ENCODE data around the gene FKRP. TPM values are rescaled to one million over a fixed set of nuclear protein-coding genes. Genes with fewer than 3 reads are reported as not detected.

FKRP gene
- total RNA-seq, 1 experiment from 2014 or later, result 19.4 TPM

DNA sequence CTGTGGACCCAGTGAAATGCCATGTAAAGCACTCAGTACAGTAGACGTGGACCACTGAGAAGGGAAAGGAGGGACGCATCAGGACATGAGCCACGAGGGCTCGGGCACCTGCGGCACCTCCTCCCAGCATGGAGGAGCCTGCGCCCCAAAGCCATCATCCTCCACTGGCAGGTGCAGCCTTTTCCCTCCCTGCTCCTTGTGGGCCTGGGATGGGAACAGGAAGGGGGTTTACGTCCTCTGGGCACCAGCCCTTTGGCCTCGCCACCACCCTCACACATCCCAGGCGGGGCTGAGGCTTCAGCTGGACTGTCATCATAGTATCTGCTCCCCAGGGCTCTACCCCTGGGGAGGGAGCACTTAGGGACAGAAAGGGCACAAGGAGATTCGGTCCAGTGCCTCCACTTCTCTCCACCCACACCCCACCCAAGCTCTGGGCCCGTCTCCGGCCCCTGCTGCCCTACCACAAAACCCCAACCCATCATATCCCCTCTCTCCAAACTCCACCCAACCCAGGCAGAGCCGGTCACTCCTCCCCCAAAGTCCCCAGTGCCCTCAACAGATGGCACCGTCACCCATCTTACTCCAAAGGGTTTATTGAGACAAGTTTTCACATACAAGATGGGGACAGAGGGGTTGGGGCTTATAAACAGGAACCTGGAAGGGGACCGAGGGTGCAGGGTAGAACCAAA, 26.8 kb upstream of the FKRP start:
- no peak overlapping the region for H3K9ac ChIP-seq (ENCODE audit: low read length)

More for the DNA sequence above, 26.8 kb upstream of the FKRP start:
- ATAC-seq (no peak), DNase-seq (ENCODE audit: low read depth, low spot score) (no peak)
- H4K20me1 ChIP-seq (ENCODE audit: insufficient read depth), result no peaks in the 10 kb centered on the region
- no peaks in the 10 kb centered on the region for H3K27me3 ChIP-seq (ENCODE audit: insufficient read depth, low read length)
- intact Hi-C loops (cut with micrococcal nuclease), result no loop called here
- no peak overlapping the region for H3K4me3 ChIP-seq (replicated peaks in 1 of 2; ENCODE audit: low read depth in 1 of 2, low read length in 2 of 2)
- H3K36me3 ChIP-seq (ENCODE audit: control insufficient read depth in 1 of 2, insufficient read depth in 2 of 2, low read length in 2 of 2), result peaks cover 17 to 39% of the 10 kb centered on the region in 2 experiments; a peak in 3 of 4 replicates
- ChIA-PET POLR2A (no interaction called here), RAD21 (ENCODE audit: low non-redundant PET in 1 of 2, low total read pairs in 2 of 2, uncharacterized antibody in 2 of 2, unreplicated experiment in 2 of 2) (no interaction called here), CTCF (no interaction called here)
- no peak overlapping the region for H2AFZ ChIP-seq (ENCODE audit: low read depth, low read length, poor library complexity, severe bottlenecking)
- H3K4me2 ChIP-seq (ENCODE audit: low read length), result no peak overlapping the region
- no peaks in the 10 kb centered on the region for H3K9me2 ChIP-seq (ENCODE audit: insufficient read depth)
- TF ChIP-seq, protein P1, sequence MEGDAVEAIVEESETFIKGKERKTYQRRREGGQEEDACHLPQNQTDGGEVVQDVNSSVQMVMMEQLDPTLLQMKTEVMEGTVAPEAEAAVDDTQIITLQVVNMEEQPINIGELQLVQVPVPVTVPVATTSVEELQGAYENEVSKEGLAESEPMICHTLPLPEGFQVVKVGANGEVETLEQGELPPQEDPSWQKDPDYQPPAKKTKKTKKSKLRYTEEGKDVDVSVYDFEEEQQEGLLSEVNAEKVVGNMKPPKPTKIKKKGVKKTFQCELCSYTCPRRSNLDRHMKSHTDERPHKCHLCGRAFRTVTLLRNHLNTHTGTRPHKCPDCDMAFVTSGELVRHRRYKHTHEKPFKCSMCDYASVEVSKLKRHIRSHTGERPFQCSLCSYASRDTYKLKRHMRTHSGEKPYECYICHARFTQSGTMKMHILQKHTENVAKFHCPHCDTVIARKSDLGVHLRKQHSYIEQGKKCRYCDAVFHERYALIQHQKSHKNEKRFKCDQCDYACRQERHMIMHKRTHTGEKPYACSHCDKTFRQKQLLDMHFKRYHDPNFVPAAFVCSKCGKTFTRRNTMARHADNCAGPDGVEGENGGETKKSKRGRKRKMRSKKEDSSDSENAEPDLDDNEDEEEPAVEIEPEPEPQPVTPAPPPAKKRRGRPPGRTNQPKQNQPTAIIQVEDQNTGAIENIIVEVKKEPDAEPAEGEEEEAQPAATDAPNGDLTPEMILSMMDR (IDR thresholded peaks at IDR 0.05 in 2 of 3, conservative IDR thresholded peaks at IDR 0.05 in 1 of 3; ENCODE audit: borderline replicate concordance in 1 of 3, insufficient read depth in 1 of 3, low read depth in 2 of 3, low read length in 2 of 3), result no peak
- no peak for TF ChIP-seq JUND (IDR thresholded peaks at IDR 0.05)
- no peak for TF ChIP-seq ELF1 (IDR thresholded peaks at IDR 0.05; ENCODE audit: borderline replicate concordance, low read depth)
- TF ChIP-seq SP1 (IDR thresholded peaks at IDR 0.05; ENCODE audit: low read depth), result no peak
- TF ChIP-seq, protein P2, sequence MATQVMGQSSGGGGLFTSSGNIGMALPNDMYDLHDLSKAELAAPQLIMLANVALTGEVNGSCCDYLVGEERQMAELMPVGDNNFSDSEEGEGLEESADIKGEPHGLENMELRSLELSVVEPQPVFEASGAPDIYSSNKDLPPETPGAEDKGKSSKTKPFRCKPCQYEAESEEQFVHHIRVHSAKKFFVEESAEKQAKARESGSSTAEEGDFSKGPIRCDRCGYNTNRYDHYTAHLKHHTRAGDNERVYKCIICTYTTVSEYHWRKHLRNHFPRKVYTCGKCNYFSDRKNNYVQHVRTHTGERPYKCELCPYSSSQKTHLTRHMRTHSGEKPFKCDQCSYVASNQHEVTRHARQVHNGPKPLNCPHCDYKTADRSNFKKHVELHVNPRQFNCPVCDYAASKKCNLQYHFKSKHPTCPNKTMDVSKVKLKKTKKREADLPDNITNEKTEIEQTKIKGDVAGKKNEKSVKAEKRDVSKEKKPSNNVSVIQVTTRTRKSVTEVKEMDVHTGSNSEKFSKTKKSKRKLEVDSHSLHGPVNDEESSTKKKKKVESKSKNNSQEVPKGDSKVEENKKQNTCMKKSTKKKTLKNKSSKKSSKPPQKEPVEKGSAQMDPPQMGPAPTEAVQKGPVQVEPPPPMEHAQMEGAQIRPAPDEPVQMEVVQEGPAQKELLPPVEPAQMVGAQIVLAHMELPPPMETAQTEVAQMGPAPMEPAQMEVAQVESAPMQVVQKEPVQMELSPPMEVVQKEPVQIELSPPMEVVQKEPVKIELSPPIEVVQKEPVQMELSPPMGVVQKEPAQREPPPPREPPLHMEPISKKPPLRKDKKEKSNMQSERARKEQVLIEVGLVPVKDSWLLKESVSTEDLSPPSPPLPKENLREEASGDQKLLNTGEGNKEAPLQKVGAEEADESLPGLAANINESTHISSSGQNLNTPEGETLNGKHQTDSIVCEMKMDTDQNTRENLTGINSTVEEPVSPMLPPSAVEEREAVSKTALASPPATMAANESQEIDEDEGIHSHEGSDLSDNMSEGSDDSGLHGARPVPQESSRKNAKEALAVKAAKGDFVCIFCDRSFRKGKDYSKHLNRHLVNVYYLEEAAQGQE (IDR thresholded peaks at IDR 0.05; ENCODE audit: low read depth), result no peak
- no peak for TF ChIP-seq EZH2 (IDR thresholded peaks at IDR 0.05)
- TF ChIP-seq FOSL1 (IDR thresholded peaks at IDR 0.05; ENCODE audit: low read depth), result no peak
- TF ChIP-seq ZNF274 (IDR thresholded peaks at IDR 0.05; ENCODE audit: low read depth, low read length), result no peak
- TF ChIP-seq, protein P3, sequence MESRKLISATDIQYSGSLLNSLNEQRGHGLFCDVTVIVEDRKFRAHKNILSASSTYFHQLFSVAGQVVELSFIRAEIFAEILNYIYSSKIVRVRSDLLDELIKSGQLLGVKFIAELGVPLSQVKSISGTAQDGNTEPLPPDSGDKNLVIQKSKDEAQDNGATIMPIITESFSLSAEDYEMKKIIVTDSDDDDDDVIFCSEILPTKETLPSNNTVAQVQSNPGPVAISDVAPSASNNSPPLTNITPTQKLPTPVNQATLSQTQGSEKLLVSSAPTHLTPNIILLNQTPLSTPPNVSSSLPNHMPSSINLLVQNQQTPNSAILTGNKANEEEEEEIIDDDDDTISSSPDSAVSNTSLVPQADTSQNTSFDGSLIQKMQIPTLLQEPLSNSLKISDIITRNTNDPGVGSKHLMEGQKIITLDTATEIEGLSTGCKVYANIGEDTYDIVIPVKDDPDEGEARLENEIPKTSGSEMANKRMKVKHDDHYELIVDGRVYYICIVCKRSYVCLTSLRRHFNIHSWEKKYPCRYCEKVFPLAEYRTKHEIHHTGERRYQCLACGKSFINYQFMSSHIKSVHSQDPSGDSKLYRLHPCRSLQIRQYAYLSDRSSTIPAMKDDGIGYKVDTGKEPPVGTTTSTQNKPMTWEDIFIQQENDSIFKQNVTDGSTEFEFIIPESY (IDR thresholded peaks at IDR 0.05; ENCODE audit: extremely low read depth, insufficient replicate concordance, low read length), result no peak
- TF ChIP-seq, protein P4, sequence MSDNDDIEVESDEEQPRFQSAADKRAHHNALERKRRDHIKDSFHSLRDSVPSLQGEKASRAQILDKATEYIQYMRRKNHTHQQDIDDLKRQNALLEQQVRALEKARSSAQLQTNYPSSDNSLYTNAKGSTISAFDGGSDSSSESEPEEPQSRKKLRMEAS (IDR thresholded peaks at IDR 0.05), result no peak
- peak overlapping the region; percentile 33; the same call in 1 of the 2 replicates for H3K27ac ChIP-seq (ENCODE audit: low read depth, low read length)
- no TSS peak for BruUV-seq (replicated peaks)
- peaks cover 24% of the 10 kb centered on the region for H3K79me2 ChIP-seq (ENCODE audit: insufficient read depth, low read length)
- H3K4me1 ChIP-seq (ENCODE audit: control insufficient read depth in 1 of 2, insufficient read depth in 2 of 2, low read length in 2 of 2), result peaks cover 10 to 27% of the 10 kb centered on the region in 2 experiments; a peak in 3 of 4 replicates
- H3K9me3 ChIP-seq (ENCODE audit: control insufficient read depth in 1 of 2, insufficient read depth in 1 of 2, low read depth in 1 of 2, low read length in 2 of 2), result no peaks in the 10 kb centered on the region
